K562 (cell line): Measurements from ENCODE around the gene KCND3. TPM values are rescaled to one million over a fixed set of nuclear protein-coding genes. Genes with fewer than 3 reads are reported as not detected.

Source experiments
- ATAC-seq: fragments of 200-7000 bp; cut with Tn5 transposase; 3 replicates; pipeline ENCODE4 v1.9.1; 2020; ENCODE audit warnings: moderate library complexity
- BruUV-seq: library from RNA; stranded (reverse); fragments of 400-500 nt; replicated peaks from 2 replicates; lab custom pipeline; 2021; lab: Mats Ljungman, UMichigan
- CTCF ChIA-PET: fragments of 300-600 bp; formaldehyde crosslinking; extraction: SDS; loops from one replicate; lab custom pipeline; 2021; ENCODE audit warnings: low intra/inter-chr PET ratio; lab: Yijun Ruan, JAX
- POLR2A ChIA-PET: fragments of 300-600, 350-650 bp; sonication (Branson Sonifier 250); formaldehyde crosslinking; extraction: SDS; loops from one replicate; lab custom pipeline; 2021; ENCODE audit warnings: antibody characterized with exemption, inconsistent platforms; lab: Yijun Ruan, JAX
- DNase-seq, 4 experiments: peaks; one replicate each; pipeline versions ENCODE4 v3.0.0 to v3.0.0-alpha.2; 2011 to 2018; ENCODE audit warnings: low spot score in 3 of 4, mixed read lengths in 3 of 4; ENCODE audit errors: extremely low read depth in 1 of 4
- FAIRE-seq: peaks from 2 replicates; lab custom pipeline; 2011; peaks lifted over from hg19 to GRCh38; lab: Jason Lieb, UNC
- H2AFZ ChIP-seq: 2 replicates; pipeline ENCODE4 v1.6.0; 2011; ENCODE audit warnings: low read depth, low read length, control low read depth, inconsistent platforms
- H3K27ac ChIP-seq: fragments of 200-600 bp; 3 replicates; pipeline ENCODE4 v1.8.0; 2011; ENCODE audit warnings: low read depth, mild to moderate bottlenecking, control low read depth, inconsistent platforms, low read length, moderate library complexity, mixed read lengths; ENCODE audit errors: extremely low read depth
- H3K27me3 ChIP-seq, 2 experiments: fragments of 300-600 bp in 1 of 2; 2 replicates in 1 of 2; 3 replicates in 1 of 2; pipeline versions ENCODE4 v1.6.0 to v1.8.0; 2011; ENCODE audit warnings: inconsistent platforms in 2 of 2, low read length in 2 of 2, mild to moderate bottlenecking in 1 of 2, mixed read lengths in 1 of 2, moderate library complexity in 1 of 2; ENCODE audit not compliant: control insufficient read depth in 2 of 2, insufficient read depth in 2 of 2
- H3K36me3 ChIP-seq: fragments of 300-600 bp; 3 replicates; pipeline ENCODE4 v1.8.0; 2011; ENCODE audit warnings: mild to moderate bottlenecking, low read length, inconsistent platforms; ENCODE audit not compliant: control insufficient read depth, insufficient read depth
- H3K4me1 ChIP-seq, 2 experiments: fragments of 200-600 bp in 1 of 2; replicated peaks in 1 of 2; 2 replicates in 1 of 2; 3 replicates in 1 of 2; pipeline versions ENCODE4 v1.5.1 to v1.8.0; 2011; ENCODE audit warnings: inconsistent platforms in 2 of 2, low read length in 2 of 2, mild to moderate bottlenecking in 1 of 2, mixed read lengths in 1 of 2, moderate library complexity in 1 of 2; ENCODE audit not compliant: control insufficient read depth in 2 of 2, insufficient read depth in 2 of 2
- H3K4me2 ChIP-seq: 2 replicates; pipeline ENCODE4 v1.6.1; 2011; ENCODE audit warnings: low read length, control low read depth, inconsistent platforms, mixed read lengths; ENCODE audit not compliant: insufficient read depth
- H3K4me3 ChIP-seq: fragments of 200-600 bp; sonication (generic), shearing (Covaris generic); 2 replicates; pipeline ENCODE4 v1.5.1; 2016; ENCODE audit warnings: control low read depth, inconsistent platforms
- H3K79me2 ChIP-seq: fragments of 200-600 bp; 3 replicates; pipeline ENCODE4 v1.8.0; 2011; ENCODE audit warnings: low read length, inconsistent platforms; ENCODE audit not compliant: control insufficient read depth, insufficient read depth
- H3K9ac ChIP-seq, 2 experiments: 2 replicates each; pipeline versions ENCODE4 v1.6.0 to v1.6.1; 2011; ENCODE audit warnings: low read depth in 2 of 2, low read length in 2 of 2, control low read depth in 1 of 2, inconsistent platforms in 1 of 2, mild to moderate bottlenecking in 1 of 2, mixed read lengths in 1 of 2; ENCODE audit not compliant: insufficient read depth in 1 of 2
- H3K9me1 ChIP-seq: one replicate; pipeline ENCODE4 v1.6.0; 2011; ENCODE audit warnings: inconsistent platforms, mild to moderate bottlenecking, low read length, moderate library complexity; ENCODE audit not compliant: control insufficient read depth, insufficient read depth
- H3K9me3 ChIP-seq: replicated peaks from 2 replicates; pipeline ENCODE4 v1.5.1; 2011; ENCODE audit warnings: low read depth, low read length, inconsistent platforms; ENCODE audit not compliant: control insufficient read depth, insufficient read depth
- H4K20me1 ChIP-seq: replicated peaks from 2 replicates; pipeline ENCODE4 v1.6.1; 2011; ENCODE audit warnings: low read length, inconsistent platforms, mixed read lengths; ENCODE audit not compliant: control insufficient read depth, insufficient read depth
- BCOR ChIP-seq: fragments of 450-650 bp; IDR thresholded peaks from 2 replicates; pipeline ENCODE4 v1.6.1; 2016
- E2F4 ChIP-seq: sonication (generic); formaldehyde crosslinking; IDR thresholded peaks from 2 replicates; pipeline ENCODE4 v1.8.0; 2022; ENCODE audit warnings: mild to moderate bottlenecking, low read depth, missing genetic modification reagents
- OTX1 ChIP-seq: fragments of 450-650 bp; formaldehyde crosslinking; IDR thresholded peaks from 2 replicates; pipeline ENCODE4 v1.4.0; 2022; ENCODE audit warnings: mild to moderate bottlenecking
- ZBTB26 ChIP-seq: fragments of 450-650 bp; formaldehyde crosslinking; IDR thresholded peaks from 2 replicates; pipeline ENCODE4 v1.4.0; 2022; ENCODE audit warnings: missing genetic modification characterization
- WGBS: fragments of 100-300 bp; shearing (Covaris generic); methylation state at CpG from one replicate; pipeline ENCODE4 v1.1.6; 2016; ENCODE audit warnings: low coverage, mixed read lengths; ENCODE audit not compliant: insufficient coverage; ENCODE audit errors: missing lambda C conversion rate; 5-methylcytosine and 5-hydroxymethylcytosine counted together
- in situ Hi-C: fragments of 300-500 bp; cut with MboI; formaldehyde crosslinking; loops from 4 replicates; pipeline ENCODE4 v1.15.0; 2018; ENCODE audit warnings: inconsistent platforms, mixed read lengths
- intact Hi-C: fragments of 100-400 bp; cut with micrococcal nuclease; formaldehyde crosslinking; loops from 2 replicates; pipeline ENCODE4 v1.14.2; 2022
- polyA plus RNA-seq, 8 experiments: library from polyadenylated mRNA; depleted of rRNA in 4 of 8; stranded (reverse) in 5 of 8; unstranded in 3 of 8; fragments of >200 nt; fragmentation: Nextera tagmentation in 2 of 8; fragmentation: Illumina TruSeq in 1 of 8; extraction: Ambion mirVana in 2 of 8; extraction: Trizol in 1 of 8; gene quantifications; 2 replicates each; pipeline versions ENCODE4 v1.2.1 to v1.2.3, GENCODE V29; 2011 to 2014; ENCODE audit warnings: inconsistent platforms in 1 of 8, missing spikeins in 1 of 8
- total RNA-seq, 7 experiments: library from RNA; depleted of rRNA in 6 of 7; stranded (reverse); fragments of >200 nt in 6 of 7; fragmentation: Illumina TruSeq in 2 of 7; extraction: Trizol in 2 of 7; gene quantifications; 2 replicates each; pipeline versions ENCODE4 v1.2.1 to v1.2.3, GENCODE V29; 2011 to 2021; ENCODE audit warnings: low replicate concordance in 1 of 7

The KCND3 gene
- total and polyA plus RNA-seq, 9 of the 15 experiments (the other 6 are each of a cell fraction or from before 2014, with no cell fraction given), result not detected

DNA sequence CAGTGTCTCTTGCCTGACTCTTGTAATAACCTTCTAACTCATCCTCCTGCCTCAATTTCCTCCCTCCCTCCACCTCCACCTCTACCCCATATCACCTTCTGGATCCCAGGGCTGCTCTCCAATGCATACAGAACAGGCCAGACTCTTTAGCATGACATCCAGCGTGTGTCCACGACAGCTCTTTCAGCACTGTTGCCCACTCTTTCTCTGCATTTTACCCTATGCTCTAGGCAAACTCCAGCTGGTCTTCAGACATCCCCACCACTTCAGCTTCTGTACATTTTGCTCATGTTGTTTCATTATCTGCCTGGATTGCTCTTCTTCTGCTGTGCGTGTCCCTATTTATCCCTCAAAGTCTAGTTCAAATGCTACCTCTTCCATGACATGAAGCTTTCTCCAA is 255.0 kb downstream of the KCND3 start:
- H3K27me3 ChIP-seq, result peaks cover 39 to 79% of the 10 kb centered on the region in 2 experiments
- no peaks in the 10 kb centered on the region for H3K9me3 ChIP-seq
- peaks cover 4 to 26% of the 10 kb centered on the region in 2 experiments for H3K4me1 ChIP-seq
- intact Hi-C loops (no loop called here), in situ Hi-C loops (no loop called here)
- POLR2A ChIA-PET, result interaction anchor here (0.6 to 2.1 kb wide), 5 partner anchors 9 to 282 kb away, joined by 3 to 5 read pairs (median 4); no protein-coding TSS in a partner anchor
- no peak overlapping the region for H3K4me3 ChIP-seq
- ATAC-seq (no peak), FAIRE-seq (no peak), DNase-seq (no peak)
- no peaks in the 10 kb centered on the region for H3K79me2 ChIP-seq
- no peaks in the 10 kb centered on the region; the same call in none of the 2 replicates for H4K20me1 ChIP-seq
- no peak overlapping the region for H3K4me2 ChIP-seq
- BruUV-seq, result no TSS peak
- peaks cover 2% of the 10 kb centered on the region for H3K9me1 ChIP-seq
- no peaks in the 10 kb centered on the region for H3K36me3 ChIP-seq
- H3K9ac ChIP-seq, result no peak overlapping the region
- CTCF ChIA-PET, result interaction anchor here (0.7 kb wide), 2 partner anchors 13 to 35 kb away, joined by 3 read pairs; no protein-coding TSS in a partner anchor
- H3K27ac ChIP-seq, result no peak overlapping the region
- TF ChIP-seq BCOR (no peak), E2F4 (CRISPR knock-in tag) (no peak), OTX1 (CRISPR knock-in tag) (0 out of 2 replicates have a peak, but pooled peaks have one; percentile 68), ZBTB26 (CRISPR knock-in tag) (0 out of 2 replicates have a peak, but pooled peaks have one; percentile 3)
- TF ChIP-seq, all 486 proteins: peak for 2
- 18% methylated on average over 3 of the region's 3 CpGs for WGBS
- H2AFZ ChIP-seq, result no peak overlapping the region
